ENCODE results near the gene IRAK2.

DNA sequence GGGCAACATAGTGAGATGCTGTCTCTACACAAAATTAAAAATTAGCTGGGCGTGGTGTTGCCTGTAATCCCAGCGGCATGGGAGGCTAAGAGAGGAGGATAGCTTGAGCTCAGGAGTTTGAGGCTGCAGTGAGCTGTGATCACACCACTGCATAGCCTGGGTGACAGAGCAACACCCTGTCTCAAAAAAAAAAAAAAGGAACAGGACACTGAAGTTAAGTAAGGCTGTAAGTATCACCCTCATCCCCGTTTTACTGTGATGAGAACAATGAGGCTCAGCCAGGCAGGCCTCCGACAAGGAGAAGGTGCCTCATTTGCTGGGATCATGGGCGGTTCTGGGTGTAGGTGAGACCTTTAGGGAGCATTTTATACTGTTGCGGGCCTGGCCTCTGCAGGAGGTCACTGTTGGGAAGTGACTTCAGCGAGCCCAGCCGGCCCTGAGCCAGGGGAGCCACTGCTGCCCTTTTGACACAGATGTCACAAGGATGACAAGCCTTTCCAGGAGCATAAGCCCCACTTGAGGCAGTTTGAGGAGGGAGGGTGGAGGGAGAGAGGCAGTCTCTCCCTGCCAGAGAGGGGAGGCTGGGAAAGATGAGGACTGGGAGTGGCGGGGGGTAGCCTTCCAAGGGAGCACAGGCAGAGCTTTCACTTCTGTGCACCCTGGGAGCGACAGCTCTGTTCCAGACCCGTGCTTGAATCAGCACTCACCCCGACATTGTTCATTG is 30.8 kb downstream of the IRAK2 start:
- TF ChIP-seq, protein P1, sequence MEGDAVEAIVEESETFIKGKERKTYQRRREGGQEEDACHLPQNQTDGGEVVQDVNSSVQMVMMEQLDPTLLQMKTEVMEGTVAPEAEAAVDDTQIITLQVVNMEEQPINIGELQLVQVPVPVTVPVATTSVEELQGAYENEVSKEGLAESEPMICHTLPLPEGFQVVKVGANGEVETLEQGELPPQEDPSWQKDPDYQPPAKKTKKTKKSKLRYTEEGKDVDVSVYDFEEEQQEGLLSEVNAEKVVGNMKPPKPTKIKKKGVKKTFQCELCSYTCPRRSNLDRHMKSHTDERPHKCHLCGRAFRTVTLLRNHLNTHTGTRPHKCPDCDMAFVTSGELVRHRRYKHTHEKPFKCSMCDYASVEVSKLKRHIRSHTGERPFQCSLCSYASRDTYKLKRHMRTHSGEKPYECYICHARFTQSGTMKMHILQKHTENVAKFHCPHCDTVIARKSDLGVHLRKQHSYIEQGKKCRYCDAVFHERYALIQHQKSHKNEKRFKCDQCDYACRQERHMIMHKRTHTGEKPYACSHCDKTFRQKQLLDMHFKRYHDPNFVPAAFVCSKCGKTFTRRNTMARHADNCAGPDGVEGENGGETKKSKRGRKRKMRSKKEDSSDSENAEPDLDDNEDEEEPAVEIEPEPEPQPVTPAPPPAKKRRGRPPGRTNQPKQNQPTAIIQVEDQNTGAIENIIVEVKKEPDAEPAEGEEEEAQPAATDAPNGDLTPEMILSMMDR (IDR thresholded peaks at IDR 0.05), result no peak
- no peak for TF ChIP-seq POLR2A (IDR thresholded peaks at IDR 0.05)
